ENCODE results near the gene CGREF1. TPM values are rescaled to one million over a fixed set of nuclear protein-coding genes. Genes with fewer than 3 reads are reported as not detected.
"Not testable (repeated sequence)": the region's sequence is repeated elsewhere in the genome, so short reads cannot be mapped to it uniquely, and the experiment has no call there.

CGREF1 gene
- total and polyA plus RNA-seq, 5 donors, result 4.0 to 9.6 (median 4.7) TPM

- intact Hi-C loops (cut with DNase I), result no loop called here
- Histone ChIP-seq H3K9me3 (ENCODE audit: control insufficient read depth, low read length) (no peaks in the 10 kb centered on the region), H3K4me1 (ENCODE audit: control insufficient read depth, insufficient read depth, low read length) (no peaks in the 10 kb centered on the region), H3K27me3 (ENCODE audit: control insufficient read depth, insufficient read depth) (no peaks in the 10 kb centered on the region), H3K4me3 (ENCODE audit: low read length) (no peak overlapping the region), H3K27ac (ENCODE audit: low read length) (no peak overlapping the region)
- DNase-seq (no peak), ATAC-seq (peak in 1 of 2 donors; percentile 8)
- WGBS, result 34% methylated on average over 5 of the region's 5 CpGs
Measured at GRCh38 chr2:27126252-27126710, 7.4 kb upstream of the CGREF1 start.

- 89% methylated on average over 3 of the region's 3 CpGs for WGBS
- no peaks in the 10 kb centered on the region for H3K9me3 ChIP-seq (ENCODE audit: control insufficient read depth, low read length)
- DNase-seq (no peak), ATAC-seq (no peak)
- intact Hi-C loops (cut with DNase I), result no loop called here
- no peak overlapping the region for H3K4me3 ChIP-seq (ENCODE audit: low read length)
- no peaks in the 10 kb centered on the region for H3K27me3 ChIP-seq (ENCODE audit: control insufficient read depth, insufficient read depth)
- no peaks in the 10 kb centered on the region for H3K4me1 ChIP-seq (ENCODE audit: control insufficient read depth, insufficient read depth, low read length)
- H3K27ac ChIP-seq (ENCODE audit: low read length), result no peak overlapping the region
Measured at GRCh38 chr2:27125104-27125503, 6.2 kb upstream of the CGREF1 start.

DNA sequence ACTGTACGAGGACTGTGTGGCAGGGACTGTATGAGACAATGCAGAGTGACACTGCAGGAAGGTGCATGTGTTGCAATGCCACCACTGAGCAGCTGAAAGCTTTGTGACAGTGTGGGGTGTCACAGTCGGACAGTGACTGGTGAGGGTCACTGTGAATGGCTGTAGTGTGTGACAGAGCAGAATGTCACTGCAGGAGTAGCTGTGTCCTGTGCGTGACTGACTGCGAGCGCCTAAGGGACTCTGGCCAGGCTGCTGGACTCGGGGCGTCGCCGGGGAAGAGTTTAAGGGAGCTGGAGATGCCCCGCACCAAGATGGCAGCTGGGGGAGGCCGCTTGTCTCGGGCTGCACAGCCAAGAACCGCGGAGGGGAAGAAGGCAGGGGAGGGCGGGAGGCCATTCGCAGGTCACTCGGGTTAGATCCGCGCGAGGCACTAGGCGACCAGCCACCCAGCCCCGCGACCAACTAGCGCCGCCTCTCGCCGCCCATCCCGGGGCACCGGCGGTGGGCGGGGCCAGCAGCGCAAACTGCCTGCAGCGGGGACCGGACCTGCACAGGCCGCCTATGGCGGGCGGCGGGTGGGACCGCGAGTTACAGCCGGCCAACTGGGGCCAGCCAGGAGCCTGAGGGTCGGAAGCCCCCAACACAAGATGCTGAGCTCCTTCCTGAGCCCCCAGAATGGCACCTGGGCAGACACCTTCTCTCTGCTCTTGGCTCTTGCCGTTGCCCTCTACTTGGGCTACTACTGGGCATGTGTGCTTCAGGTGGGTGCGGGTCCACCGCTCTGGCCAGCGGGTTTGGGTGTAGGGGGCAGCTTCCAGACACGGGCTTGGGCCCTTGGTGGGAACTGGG, 4.6 kb upstream of the CGREF1 start, which contains the start of gene ABHD1:
ABHD1 (plus strand) TSS at position 514 of the 849 bp plus-strand sequence; CDS start at position 648, 134 bp downstream.
- no peaks in the 10 kb centered on the region for H3K27me3 ChIP-seq (ENCODE audit: control insufficient read depth, insufficient read depth)
- H3K4me1 ChIP-seq (ENCODE audit: control insufficient read depth, insufficient read depth, low read length), result peaks cover 3% of the 10 kb centered on the region
- H3K27ac ChIP-seq (ENCODE audit: low read length), result peak within 1 kb of the TSS; percentile 67
- ATAC-seq (peak; percentile 87 to 91), DNase-seq (peak; percentile 71 to 91 (median 90))
- WGBS, result 6% methylated on average over 47 of the region's 47 CpGs
- no peaks in the 10 kb centered on the region for H3K9me3 ChIP-seq (ENCODE audit: control insufficient read depth, low read length)
- intact Hi-C loops (cut with DNase I), result no loop called here
- peak within 1 kb of the TSS; percentile 57 for H3K4me3 ChIP-seq (ENCODE audit: low read length)

- Histone ChIP-seq H3K4me1 (ENCODE audit: control insufficient read depth, insufficient read depth, low read length) (peaks cover 3% of the 10 kb centered on the region), H3K4me3 (ENCODE audit: low read length) (no peak overlapping the region), H3K27ac (ENCODE audit: low read length) (no peak overlapping the region), H3K9me3 (ENCODE audit: control insufficient read depth, low read length) (no peaks in the 10 kb centered on the region), H3K27me3 (ENCODE audit: control insufficient read depth, insufficient read depth) (no peaks in the 10 kb centered on the region)
- ATAC-seq (no peak), DNase-seq (no peak)
- intact Hi-C loops (cut with DNase I), result no loop called here
- 86% methylated on average over 7 of the region's 7 CpGs for WGBS
Measured at GRCh38 chr2:27122791-27123190, 3.9 kb upstream of the CGREF1 start.

DNA sequence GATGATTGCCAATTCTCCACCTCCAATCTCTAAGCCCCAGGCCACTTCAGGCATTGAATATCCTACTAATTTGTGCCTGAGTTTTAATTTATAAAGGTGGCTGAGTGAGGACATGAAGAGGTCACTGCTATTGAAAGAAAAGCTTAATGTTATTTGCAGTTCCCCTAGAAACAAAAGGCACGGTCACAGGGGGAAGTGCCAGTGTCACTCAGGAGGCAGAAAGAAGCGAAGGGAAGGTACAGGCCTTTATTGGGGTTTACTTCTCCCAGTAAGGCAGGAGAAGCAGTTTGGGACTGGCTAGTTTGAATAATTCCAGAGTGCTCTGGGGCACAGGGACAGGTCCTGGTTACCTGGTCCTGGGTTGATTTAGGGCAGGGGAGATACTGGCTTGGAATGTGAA, 3.0 kb upstream of the CGREF1 start:
- no peak overlapping the region for H3K27ac ChIP-seq (ENCODE audit: low read length)

GRCh38 chr2:27119330-27119670, 372 bp upstream of the CGREF1 start:
- ATAC-seq; H3K27ac ChIP-seq (ENCODE audit: low read length); H3K27me3 ChIP-seq (ENCODE audit: control insufficient read depth, insufficient read depth); intact Hi-C loops (cut with DNase I); DNase-seq; H3K4me1 ChIP-seq (ENCODE audit: control insufficient read depth, insufficient read depth, low read length); H3K4me3 ChIP-seq (ENCODE audit: low read length); H3K9me3 ChIP-seq (ENCODE audit: control insufficient read depth, low read length): not testable (repeated sequence)
- 80% methylated on average over 8 of the region's 8 CpGs for WGBS

More for the DNA sequence above, 3.0 kb upstream of the CGREF1 start:
- Histone ChIP-seq H3K9me3 (ENCODE audit: control insufficient read depth, low read length) (no peaks in the 10 kb centered on the region), H3K4me3 (ENCODE audit: low read length) (no peak overlapping the region), H3K4me1 (ENCODE audit: control insufficient read depth, insufficient read depth, low read length) (peaks cover 3% of the 10 kb centered on the region), H3K27me3 (ENCODE audit: control insufficient read depth, insufficient read depth) (no peaks in the 10 kb centered on the region)
- DNase-seq (no peak), ATAC-seq (no peak)
- intact Hi-C loops (cut with DNase I), result no loop called here
- WGBS, result 69% methylated on average over 2 of the region's 2 CpGs

GRCh38 chr2:27117995-27118524, 868 bp downstream of the CGREF1 start:
- Histone ChIP-seq H3K4me1 (ENCODE audit: control insufficient read depth, insufficient read depth, low read length) (peaks cover 3% of the 10 kb centered on the region), H3K9me3 (ENCODE audit: control insufficient read depth, low read length) (no peaks in the 10 kb centered on the region), H3K4me3 (ENCODE audit: low read length) (peak overlapping the region; percentile 36), H3K27ac (ENCODE audit: low read length) (no peak overlapping the region), H3K27me3 (ENCODE audit: control insufficient read depth, insufficient read depth) (no peaks in the 10 kb centered on the region)
- intact Hi-C loops (cut with DNase I), result no loop called here
- DNase-seq (peak in 1 of 3 donors; percentile 59), ATAC-seq (no peak)
- 23% methylated on average over 14 of the region's 14 CpGs for WGBS

- H3K27me3 ChIP-seq (ENCODE audit: control insufficient read depth, insufficient read depth), result no peaks in the 10 kb centered on the region
- intact Hi-C loops (cut with DNase I), result no loop called here
- no peaks in the 10 kb centered on the region for H3K9me3 ChIP-seq (ENCODE audit: control insufficient read depth, low read length)
- H3K27ac ChIP-seq (ENCODE audit: low read length), result no peak overlapping the region
- H3K4me3 ChIP-seq (ENCODE audit: low read length), result no peak overlapping the region
- WGBS, result 61% methylated on average over 2 of the region's 2 CpGs
- ATAC-seq, result no peak
- peaks cover 3% of the 10 kb centered on the region for H3K4me1 ChIP-seq (ENCODE audit: control insufficient read depth, insufficient read depth, low read length)
- DNase-seq, result no peak
Measured at GRCh38 chr2:27115519-27115918, 3.4 kb downstream of the CGREF1 start.

DNA sequence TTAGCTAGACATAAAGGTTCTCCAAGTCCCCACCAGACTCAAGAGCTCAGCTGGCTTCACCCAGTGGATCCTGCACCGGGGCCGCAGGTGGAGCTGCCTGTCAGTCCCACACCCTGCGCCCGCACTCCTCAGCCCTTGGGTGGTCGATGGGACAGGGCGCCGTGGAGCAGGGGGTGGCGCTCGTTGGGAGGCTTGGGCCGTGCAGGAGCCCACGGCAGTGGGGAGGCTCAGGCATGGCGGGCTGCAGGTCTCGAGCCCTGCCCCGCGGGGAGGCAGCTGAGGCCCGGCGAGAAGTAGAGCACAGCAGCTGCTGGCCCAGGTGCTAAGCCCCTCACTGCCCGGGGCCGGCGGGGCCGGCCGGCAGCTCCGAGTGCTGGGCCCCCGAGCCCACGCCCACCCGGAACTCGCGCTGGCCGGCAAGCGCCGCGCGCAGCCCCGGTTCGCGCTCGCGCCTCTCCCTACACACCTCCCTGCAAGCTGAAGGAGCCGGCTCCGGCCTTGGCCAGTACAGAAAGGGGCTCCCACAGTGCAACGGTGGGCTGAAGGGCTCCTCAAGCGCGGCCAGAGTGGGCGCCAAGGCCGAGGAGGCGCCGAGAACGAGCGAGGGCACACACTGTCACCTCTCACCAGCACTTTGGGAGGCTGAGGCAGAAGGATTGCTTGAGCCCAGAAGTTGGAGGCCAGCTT, 7.4 kb downstream of the CGREF1 start:
- H3K4me3 ChIP-seq (ENCODE audit: low read length); H3K27me3 ChIP-seq (ENCODE audit: control insufficient read depth, insufficient read depth); ATAC-seq; H3K9me3 ChIP-seq (ENCODE audit: control insufficient read depth, low read length); H3K4me1 ChIP-seq (ENCODE audit: control insufficient read depth, insufficient read depth, low read length); H3K27ac ChIP-seq (ENCODE audit: low read length): not testable (repeated sequence)
- intact Hi-C loops (cut with DNase I), result loop anchor here in 1 of 4 donors (5.0 kb wide), 1 partner anchor 76 kb away; no protein-coding TSS in a partner anchor
- 90% methylated on average over 49 of the region's 49 CpGs for WGBS
- peak in 1 of 3 donors; percentile 28 for DNase-seq

- 85% methylated on average over 24 of the region's 24 CpGs for WGBS
- peak in 1 of 3 donors; percentile 11 for DNase-seq
- H3K27me3 ChIP-seq (ENCODE audit: control insufficient read depth, insufficient read depth); ATAC-seq; H3K27ac ChIP-seq (ENCODE audit: low read length); H3K4me1 ChIP-seq (ENCODE audit: control insufficient read depth, insufficient read depth, low read length); H3K4me3 ChIP-seq (ENCODE audit: low read length); H3K9me3 ChIP-seq (ENCODE audit: control insufficient read depth, low read length): not testable (repeated sequence)
- intact Hi-C loops (cut with DNase I), result loop anchor here in 1 of 4 donors (5.0 kb wide), 1 partner anchor 77 kb away; no protein-coding TSS in a partner anchor
Measured at GRCh38 chr2:27110603-27111352, 8.2 kb downstream of the CGREF1 start.
